ENCODE results near the gene ECEL1. TPM values are rescaled to one million over a fixed set of nuclear protein-coding genes. Genes with fewer than 3 reads are reported as not detected.
A peak's percentile ranks its signal among the peaks of the same experiment; 100 is the strongest.

ECEL1 gene
- total and polyA plus RNA-seq, 12 donors: 3.9 to 31.7 (median 7.3) TPM

DNA sequence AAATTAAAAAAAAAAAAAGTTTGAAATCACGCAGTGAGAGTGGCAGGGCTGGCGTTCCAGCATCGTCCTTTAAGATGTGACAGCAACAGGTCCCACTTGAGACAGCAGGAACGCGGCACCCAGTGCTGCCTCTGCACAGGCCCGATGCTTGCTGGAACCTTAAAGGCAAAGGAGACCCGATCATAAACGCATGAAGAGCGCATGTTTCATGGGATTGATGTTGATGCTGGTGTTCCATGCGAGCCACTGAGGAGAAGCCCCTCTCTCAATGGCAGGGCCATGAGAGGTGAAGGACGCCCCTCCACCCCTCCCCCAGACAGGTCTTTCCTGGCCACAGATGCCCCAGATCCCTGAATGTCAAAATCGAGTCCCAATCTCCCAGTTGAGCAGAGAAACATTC is 49.5 kb downstream of the ECEL1 start:
- no peaks in the 10 kb centered on the region for H3K36me3 ChIP-seq (replicated peaks in 1 of 2)
- DNase-seq: no peak
- H3K4me3 ChIP-seq: no peak overlapping the region
- intact Hi-C loops (cut with DNase I): loop anchor here in 1 of 2 donors (5.0 kb wide), 1 partner anchor 536 kb away; no protein-coding TSS in a partner anchor
- 79 to 88% (median 86%) methylated on average over 12 of the region's 12 CpGs for WGBS, 4 donors
- H3K27me3 ChIP-seq: no peaks in the 10 kb centered on the region
- H3K4me1 ChIP-seq (replicated peaks in 1 of 2): no peaks in the 10 kb centered on the region
- TF ChIP-seq, protein P1, sequence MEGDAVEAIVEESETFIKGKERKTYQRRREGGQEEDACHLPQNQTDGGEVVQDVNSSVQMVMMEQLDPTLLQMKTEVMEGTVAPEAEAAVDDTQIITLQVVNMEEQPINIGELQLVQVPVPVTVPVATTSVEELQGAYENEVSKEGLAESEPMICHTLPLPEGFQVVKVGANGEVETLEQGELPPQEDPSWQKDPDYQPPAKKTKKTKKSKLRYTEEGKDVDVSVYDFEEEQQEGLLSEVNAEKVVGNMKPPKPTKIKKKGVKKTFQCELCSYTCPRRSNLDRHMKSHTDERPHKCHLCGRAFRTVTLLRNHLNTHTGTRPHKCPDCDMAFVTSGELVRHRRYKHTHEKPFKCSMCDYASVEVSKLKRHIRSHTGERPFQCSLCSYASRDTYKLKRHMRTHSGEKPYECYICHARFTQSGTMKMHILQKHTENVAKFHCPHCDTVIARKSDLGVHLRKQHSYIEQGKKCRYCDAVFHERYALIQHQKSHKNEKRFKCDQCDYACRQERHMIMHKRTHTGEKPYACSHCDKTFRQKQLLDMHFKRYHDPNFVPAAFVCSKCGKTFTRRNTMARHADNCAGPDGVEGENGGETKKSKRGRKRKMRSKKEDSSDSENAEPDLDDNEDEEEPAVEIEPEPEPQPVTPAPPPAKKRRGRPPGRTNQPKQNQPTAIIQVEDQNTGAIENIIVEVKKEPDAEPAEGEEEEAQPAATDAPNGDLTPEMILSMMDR (IDR thresholded peaks at IDR 0.05): no peak
- TF ChIP-seq POLR2A (IDR thresholded peaks at IDR 0.05): no peak
- H3K27ac ChIP-seq: no peak overlapping the region
- H3K9me3 ChIP-seq (replicated peaks in 1 of 3): no peaks in the 10 kb centered on the region

DNA sequence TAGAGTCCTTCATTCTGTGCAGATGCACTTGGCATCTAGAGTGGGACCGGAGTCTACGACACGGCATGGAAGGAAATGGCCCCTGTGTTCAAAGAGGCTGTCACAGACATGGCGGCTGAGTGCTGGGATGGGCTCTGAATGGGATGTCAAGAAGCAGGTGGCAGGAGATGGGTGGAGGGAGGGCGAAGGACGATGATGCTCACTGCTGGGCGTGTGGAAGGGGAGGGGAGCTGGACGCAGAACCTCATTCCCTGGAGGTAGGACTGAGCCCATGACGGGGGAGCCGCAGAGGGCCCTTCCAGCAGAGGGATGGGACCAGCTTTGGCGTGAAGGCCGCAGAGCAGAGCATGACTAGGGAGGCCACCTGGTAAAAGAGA is 50.5 kb downstream of the ECEL1 start:
- WGBS, 4 donors: 88 to 95% (median 91%) methylated on average over 12 of the region's 12 CpGs
- no peaks in the 10 kb centered on the region for H3K36me3 ChIP-seq (replicated peaks in 1 of 2)
- no peak for TF ChIP-seq POLR2A (IDR thresholded peaks at IDR 0.05)
- TF ChIP-seq, protein P1 (IDR thresholded peaks at IDR 0.05): no peak
- peak in 1 of 7 donors; percentile 12 for DNase-seq
- no peaks in the 10 kb centered on the region for H3K4me1 ChIP-seq (replicated peaks in 1 of 2)
- H3K27ac ChIP-seq: no peak overlapping the region
- no peaks in the 10 kb centered on the region for H3K9me3 ChIP-seq (replicated peaks in 1 of 3)
- H3K4me3 ChIP-seq: no peak overlapping the region
- intact Hi-C loops (cut with DNase I): loop anchor here in 1 of 2 donors (5.0 kb wide), 1 partner anchor 535 kb away; no protein-coding TSS in a partner anchor
- no peaks in the 10 kb centered on the region for H3K27me3 ChIP-seq

- peak in 1 of 7 donors; percentile 7 for DNase-seq
- Histone ChIP-seq H3K27ac (no peak overlapping the region), H3K27me3 (no peaks in the 10 kb centered on the region), H3K9me3 (replicated peaks in 1 of 3) (no peaks in the 10 kb centered on the region), H3K36me3 (replicated peaks in 1 of 2) (no peaks in the 10 kb centered on the region), H3K4me3 (no peak overlapping the region), H3K4me1 (replicated peaks in 1 of 2) (no peaks in the 10 kb centered on the region)
- intact Hi-C loops (cut with DNase I): loop anchor here in 1 of 2 donors (5.0 kb wide), 1 partner anchor 534 kb away; no protein-coding TSS in a partner anchor
- WGBS, 4 donors: 81 to 90% (median 88%) methylated on average over 13 to 15 of the region's 15 CpGs
- TF ChIP-seq POLR2A (IDR thresholded peaks at IDR 0.05): no peak
- TF ChIP-seq, protein P1 (IDR thresholded peaks at IDR 0.05): no peak
Measured at GRCh38 chr2:232436381-232437194, 51.0 kb downstream of the ECEL1 start.

DNA sequence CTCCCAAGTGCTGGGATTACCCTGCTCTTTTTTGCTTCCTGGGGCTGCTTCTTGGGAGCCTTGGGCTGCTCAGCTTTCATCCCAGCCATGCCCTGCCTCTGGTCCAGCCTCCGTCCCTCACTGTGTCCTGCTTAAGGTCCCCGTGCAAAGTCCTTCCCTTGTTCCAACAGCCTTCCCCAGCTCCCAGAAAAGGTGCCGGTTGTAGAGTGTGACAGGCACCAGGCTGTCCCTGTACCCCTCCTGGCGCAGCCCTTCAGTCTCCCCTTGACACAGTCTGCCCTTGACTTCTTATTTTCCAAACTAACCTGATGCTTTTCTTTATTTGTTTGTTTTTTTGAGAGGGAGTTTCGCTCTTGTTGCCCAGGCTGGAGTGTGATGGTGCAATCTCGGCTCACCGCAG is 51.8 kb downstream of the ECEL1 start:
- H3K36me3 ChIP-seq (replicated peaks in 1 of 2): no peaks in the 10 kb centered on the region
- intact Hi-C loops (cut with DNase I): loop anchor here in 1 of 2 donors (5.0 kb wide), 1 partner anchor 534 kb away; no protein-coding TSS in a partner anchor
- H3K27me3 ChIP-seq: no peaks in the 10 kb centered on the region
- H3K4me3 ChIP-seq: no peak overlapping the region
- TF ChIP-seq POLR2A (IDR thresholded peaks at IDR 0.05): no peak
- TF ChIP-seq, protein P1 (IDR thresholded peaks at IDR 0.05): no peak
- DNase-seq: peak in 1 of 7 donors; percentile 4
- H3K4me1 ChIP-seq (replicated peaks in 1 of 2): no peaks in the 10 kb centered on the region
- WGBS, 4 donors: 89 to 93% (median 91%) methylated on average over 7 of the region's 7 CpGs
- H3K27ac ChIP-seq: no peak overlapping the region
- no peaks in the 10 kb centered on the region for H3K9me3 ChIP-seq (replicated peaks in 1 of 3)
